Heart left ventricle (tissue), 13 donors: Measurements from ENCODE around the gene ERFL.

Experiments used
- CTCF ChIP-seq, 12 donors: fragments of 200-600 bp; sonication (generic) in 4 of 12; IDR thresholded peaks; one replicate each; pipeline versions ENCODE4 v1.5.0 to v1.8.0; 2018 to 2022; ENCODE audit warnings: antibody characterized with exemption in 12 of 12, mild to moderate bottlenecking in 5 of 12
- POLR2A ChIP-seq, 2 donors: fragments of 450-650 bp; IDR thresholded peaks; one replicate each; pipeline ENCODE4 v1.6.1; 2017; ENCODE audit warnings: antibody characterized with exemption in 2 of 2, mild to moderate bottlenecking in 2 of 2, moderate library complexity in 2 of 2
- donor health status: ischemic (EF 13 %, LVEDD 7.1; RV severe dilation, severe dysfunction).
- donor health status: DM: no; HTN: yes; CAD: no.
- donor health status: DM: no; HTN: no; CAD: no.
- donor health status: ischemic (EF 25% LVEDD 6.9; RV normal size, moderate dysfunction).
- donor health status: ischemic (EF 25% LVEDD 5.7; RV mildly dilated, moderate dysfunction).
- donor health status: ischemic (EF 35%, LVEDD 5.7; RV mildly dilated, moderate dysfunction).
- donor health status: nonischemic (EF 11% LVEDD 7.7; RV severe dilation, severe dysfunction).
- donor health status: DM: yes; HTN: yes; CAD: no.
- donor health status: PGD.
- donor health status: ischemic (EF 29% LVEDD 5.4; RV normal size, mild dysfunction).
- donor health status: nonischemic (EF 23%, LVEDD 6.1; RV moderate dilation, normal function).

DNA sequence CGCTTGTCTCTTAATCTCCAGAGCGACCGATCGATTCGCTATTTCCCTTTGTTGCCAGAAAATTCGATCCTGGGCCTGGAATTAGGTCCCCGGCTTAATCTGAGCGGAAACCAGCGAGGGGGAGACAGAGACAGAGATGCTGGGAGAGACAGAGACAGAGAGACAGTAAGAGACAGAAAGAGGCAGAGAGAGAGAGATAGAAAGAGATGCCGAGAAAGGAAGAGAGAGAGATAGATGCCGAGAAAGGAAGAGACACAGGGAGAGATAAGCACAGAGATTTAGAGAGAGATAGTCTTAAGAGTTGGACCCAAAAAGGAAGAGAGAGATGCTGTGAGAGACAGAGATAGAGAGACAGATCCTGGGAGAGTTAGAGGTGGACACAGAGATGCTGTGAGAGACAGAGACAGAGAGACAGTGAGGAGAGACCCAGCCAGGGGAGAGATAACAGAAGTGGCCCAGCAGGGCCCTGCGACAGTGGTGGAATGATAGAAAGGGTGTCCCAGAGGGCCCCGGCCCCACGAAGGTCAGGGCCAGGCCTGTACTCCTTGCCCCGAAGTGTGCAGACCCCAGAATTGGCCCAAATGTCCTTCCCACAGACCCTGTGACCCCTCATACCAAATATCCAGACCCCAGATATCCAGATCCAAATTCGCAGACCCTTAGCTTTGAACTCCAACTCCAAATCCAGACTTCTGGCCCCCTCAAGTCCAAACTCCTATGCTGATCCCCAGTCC, 1.3 kb downstream of the ERFL start:
- TF ChIP-seq POLR2A (IDR thresholded peaks at IDR 0.05) (no peak), CTCF (IDR thresholded peaks at IDR 0.05) (no peak)
